Right lung (tissue), 5 donors: ENCODE data around the gene CCDC85C. TPM values are rescaled to one million over a fixed set of nuclear protein-coding genes. Genes with fewer than 3 reads are reported as not detected.

Experiments
- DNase-seq, 2 donors: peaks; one replicate each; pipeline ENCODE4 v3.0.0-alpha.2; 2013
- polyA plus RNA-seq, 5 donors: library from polyadenylated mRNA; unstranded; fragments of 120-200 nt; gene quantifications; one replicate each; pipeline versions ENCODE4 v1.2.1 to v1.2.3, GENCODE V29; 2013; ENCODE audit warnings: inconsistent platforms in 1 of 5, low replicate concordance in 1 of 5; ENCODE audit not compliant: insufficient read length in 5 of 5, insufficient read depth in 1 of 5

Gene CCDC85C
- polyA plus RNA-seq, 5 donors: 6.4 to 17.5 (median 11.1) TPM

DNA sequence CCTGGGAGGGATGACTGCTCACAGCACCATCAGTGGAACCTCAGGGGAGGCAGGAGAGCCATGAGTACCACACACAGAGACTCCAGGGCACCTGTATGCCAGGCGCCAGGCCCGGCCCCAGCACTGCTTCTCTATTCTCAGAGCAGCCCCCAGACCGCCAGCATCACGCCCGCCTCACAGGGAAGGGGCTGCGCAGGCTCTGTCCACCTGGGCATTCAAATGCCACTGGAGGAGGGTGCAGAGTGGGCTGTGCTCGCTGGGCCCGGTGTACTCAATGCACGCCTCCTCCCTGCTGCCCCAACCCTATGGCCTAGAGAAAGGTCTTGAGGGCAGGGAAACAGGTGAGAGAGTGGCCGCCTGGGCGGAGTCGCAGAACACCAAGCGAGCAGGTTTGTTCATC lies 43.6 kb downstream of the CCDC85C start:
- no peak for DNase-seq

DNA sequence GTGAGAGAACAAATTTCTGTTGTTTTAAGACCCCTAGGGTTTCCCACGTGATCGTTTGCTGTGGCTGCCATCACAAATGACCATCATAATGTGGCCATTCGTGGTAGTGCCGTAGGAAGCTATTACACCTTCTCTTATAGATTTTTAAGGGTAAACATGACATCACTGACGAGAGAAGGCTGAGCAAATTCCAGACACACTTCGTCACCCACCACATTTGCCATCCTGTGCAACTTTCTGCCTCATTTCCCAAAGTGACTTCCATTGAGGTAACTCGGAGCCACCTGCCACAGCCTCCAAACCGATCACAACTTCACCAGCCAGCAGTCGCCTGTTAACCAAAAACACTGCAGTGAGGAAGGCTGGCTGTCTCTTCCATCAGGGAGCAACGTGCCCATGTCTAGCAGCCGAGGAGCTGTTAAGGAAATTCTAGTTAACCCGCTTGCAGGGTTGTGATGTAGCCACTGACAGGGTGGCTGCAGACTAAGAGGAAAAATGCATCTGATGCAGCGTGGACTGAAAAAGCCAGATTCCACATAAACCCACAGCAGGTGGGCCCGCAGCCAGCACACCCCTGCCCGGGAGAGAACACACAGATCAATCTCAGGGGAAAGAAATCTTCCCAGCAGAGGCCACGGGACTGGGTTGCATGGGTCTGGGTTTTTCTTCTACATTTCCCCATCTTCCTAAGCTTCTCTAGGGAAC lies 44.6 kb downstream of the CCDC85C start:
- DNase-seq: no peak

GRCh38 chr14:99556134-99556791 lies 47.7 kb downstream of the CCDC85C start:
- DNase-seq: no peak

GRCh38 chr14:99554757-99555531 lies 49.1 kb downstream of the CCDC85C start:
- no peak for DNase-seq

GRCh38 chr14:99554184-99554583 lies 49.8 kb downstream of the CCDC85C start:
- DNase-seq: no peak

- DNase-seq: no peak
Measured at GRCh38 chr14:99552572-99553216, 51.3 kb downstream of the CCDC85C start.

- DNase-seq: no peak
Measured at GRCh38 chr14:99552021-99552553, 51.9 kb downstream of the CCDC85C start.

DNA sequence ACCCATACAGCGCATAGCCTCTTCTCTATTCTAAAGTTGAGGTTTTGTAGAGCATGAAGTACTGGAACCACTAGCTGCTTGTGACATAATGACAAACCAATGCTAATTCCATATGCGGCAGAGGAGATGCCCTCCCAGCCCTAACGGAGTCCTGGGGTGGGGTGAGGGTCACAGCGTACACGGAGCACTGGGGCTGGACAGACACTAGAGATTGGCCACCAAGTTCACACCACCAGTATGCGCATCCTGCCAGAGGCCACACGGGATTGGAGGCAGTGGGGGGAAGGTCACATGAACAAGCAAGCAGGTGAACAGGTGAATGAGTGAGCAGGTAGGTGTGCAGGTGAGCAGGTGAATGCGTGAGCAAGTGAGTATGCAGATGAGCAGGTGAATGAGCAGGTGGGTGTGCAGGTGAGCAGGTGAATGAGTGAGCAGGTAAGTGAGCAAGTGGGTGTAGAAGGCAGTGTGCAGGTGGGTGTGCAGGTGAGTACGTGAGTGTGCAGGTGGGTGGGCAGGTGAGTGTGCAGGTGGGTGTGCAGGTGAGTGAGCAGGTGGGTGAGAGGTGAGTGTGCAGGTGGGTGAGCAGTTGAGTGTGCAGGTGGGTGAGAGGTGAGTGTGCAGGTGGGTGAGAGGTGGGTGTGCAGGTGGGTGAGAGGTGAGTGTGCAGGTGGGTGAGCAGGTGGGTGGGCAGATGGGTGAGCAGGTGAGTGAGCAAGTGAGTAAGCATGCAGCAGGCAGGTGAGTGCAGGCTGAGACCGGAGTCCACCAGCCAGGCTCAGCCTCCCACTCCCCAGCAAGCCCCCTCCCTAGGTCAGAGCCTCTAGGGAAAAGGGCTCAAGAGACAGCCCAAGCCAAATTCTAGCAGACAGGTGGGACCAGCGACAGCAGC lies 52.7 kb downstream of the CCDC85C start:
- DNase-seq: no peak

DNA sequence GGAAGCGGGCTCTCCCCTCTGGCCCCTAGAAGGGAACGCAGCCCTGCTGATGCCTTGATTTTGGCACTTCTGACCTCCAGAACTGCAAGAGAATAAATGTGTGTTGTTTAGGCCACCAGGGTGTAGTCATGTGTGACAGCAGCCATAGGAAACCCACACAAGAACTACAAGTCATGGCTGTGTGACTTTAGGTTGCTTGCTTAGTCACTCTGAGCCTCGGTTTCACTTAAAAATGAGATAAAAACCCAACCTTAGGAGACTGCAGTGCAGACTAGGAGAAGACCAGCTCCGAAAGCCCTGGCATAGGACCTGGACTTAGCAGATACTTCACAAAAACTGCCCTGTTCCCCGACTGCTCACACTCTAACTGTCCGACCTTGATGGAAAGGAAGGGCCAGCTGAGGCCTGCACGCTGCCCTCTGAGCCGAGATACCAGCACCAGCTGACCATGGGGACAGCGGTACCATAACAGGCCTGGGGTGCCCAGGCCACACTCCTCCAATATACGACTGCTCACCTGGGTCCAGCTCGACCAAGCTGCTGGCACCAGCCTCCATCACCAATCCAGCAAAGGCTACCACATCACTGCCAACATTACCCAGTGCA lies 53.5 kb downstream of the CCDC85C start:
- no peak for DNase-seq

- no peak for DNase-seq
Measured at GRCh38 chr14:99549684-99550083, 54.3 kb downstream of the CCDC85C start.

DNA sequence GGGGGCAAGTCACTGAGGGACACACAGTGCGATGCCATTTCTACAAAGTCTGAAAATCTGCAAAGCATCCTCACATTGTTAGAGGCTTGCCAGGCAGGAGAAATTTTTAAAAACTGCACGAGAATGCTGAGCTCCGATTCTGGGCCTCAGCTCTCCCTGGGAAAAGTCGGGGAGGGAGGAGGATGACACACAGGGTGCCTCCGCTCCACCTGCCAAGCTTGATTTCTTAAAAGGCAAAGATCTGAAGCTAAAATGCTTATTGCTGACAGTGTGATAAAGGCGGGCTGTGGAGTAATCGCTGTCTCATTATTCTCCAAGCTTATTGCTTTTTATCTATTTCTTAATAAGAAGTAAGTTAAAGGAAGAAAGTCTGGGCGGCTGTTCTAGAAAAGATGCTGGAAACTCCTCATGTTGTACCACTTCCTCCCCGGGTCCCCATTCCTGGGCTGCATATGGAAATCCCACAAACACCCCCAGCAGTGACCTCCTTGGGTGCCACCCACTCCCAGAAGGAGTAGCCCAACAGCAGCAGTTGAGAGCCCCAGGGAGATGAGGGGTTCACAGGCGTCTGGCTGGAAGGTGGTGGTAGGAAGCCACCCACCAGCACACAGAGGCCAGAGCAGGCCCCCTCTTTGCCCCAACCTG lies 55.0 kb downstream of the CCDC85C start:
- no peak for DNase-seq

DNA sequence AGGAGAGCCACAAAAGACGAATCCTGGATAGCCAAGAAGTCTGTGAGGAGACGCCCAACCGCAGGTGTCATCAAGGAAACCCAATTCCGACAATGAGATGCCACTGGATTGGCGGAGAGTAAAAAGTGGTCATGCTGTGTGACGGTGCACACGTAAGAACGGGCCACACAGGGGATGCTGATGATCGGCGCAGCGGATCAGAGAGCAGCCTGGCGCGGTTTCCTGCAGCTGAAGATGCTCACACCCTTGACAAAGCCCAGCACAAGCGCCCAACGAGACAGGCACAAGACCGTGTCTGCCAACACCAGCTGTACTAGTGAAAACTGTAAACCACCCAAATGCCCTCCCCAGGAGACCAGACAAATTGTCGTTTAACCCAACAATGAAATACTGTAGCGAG lies 55.8 kb downstream of the CCDC85C start:
- no peak for DNase-seq

- DNase-seq: no peak
Measured at GRCh38 chr14:99546234-99546879, 57.6 kb downstream of the CCDC85C start.

DNA sequence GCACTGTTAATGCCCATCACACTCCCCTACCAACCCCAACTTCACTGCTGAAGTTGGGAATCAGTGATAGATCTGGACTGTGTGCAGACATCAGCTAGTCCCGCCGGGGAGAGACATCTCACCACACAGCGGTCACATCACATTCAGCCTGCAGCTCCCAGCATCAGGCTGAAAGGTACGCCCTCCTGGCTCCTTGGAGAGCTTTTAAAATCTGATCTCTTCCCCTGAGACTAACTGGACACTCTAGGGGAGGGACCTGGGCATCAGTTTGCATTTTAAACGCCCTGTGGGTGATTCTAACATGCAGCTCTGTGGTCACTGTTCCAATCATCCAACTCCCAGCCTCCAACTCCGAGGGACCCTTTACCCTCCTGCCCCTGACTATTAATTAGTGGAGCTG lies 58.4 kb downstream of the CCDC85C start:
- no peak for DNase-seq

DNA sequence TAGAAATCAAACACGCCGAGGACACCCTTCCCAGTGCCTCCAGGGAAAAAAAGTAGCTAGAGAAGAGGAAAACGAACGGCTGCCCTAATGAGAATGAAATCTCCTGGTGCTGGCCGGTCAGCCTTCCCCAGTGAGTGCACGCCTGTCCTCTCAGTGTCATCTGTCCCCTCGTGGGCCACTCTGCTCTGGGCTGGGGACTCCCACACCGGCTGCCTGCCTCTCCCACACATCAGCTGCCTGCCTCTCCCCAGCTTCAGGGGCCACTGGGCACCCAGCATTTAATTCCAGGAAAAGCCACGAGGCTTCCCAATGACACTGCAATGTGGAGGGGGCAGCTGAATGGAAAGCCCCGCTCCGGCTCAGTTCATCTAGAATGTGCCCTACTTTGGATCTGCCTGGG lies 59.0 kb downstream of the CCDC85C start:
- DNase-seq: no peak

DNA sequence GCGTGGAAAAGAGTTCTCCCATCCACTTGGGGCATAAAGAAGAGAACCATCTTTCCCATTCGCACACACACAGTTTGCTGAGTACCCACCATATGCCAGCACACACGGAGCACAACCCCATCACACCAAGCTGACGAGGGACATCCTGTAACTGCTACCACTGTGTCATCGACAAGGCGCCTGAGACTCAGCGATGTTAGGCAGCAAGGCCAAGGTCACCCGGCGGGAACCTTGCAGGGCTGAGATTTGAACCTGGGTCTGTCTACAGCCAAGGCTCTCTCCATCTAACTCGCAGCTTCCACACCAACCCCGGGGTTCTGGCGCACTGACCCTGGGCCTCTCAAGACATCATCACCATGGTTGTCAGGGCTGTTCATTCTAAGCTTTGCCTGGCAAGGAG lies 60.0 kb downstream of the CCDC85C start:
- DNase-seq: no peak

DNA sequence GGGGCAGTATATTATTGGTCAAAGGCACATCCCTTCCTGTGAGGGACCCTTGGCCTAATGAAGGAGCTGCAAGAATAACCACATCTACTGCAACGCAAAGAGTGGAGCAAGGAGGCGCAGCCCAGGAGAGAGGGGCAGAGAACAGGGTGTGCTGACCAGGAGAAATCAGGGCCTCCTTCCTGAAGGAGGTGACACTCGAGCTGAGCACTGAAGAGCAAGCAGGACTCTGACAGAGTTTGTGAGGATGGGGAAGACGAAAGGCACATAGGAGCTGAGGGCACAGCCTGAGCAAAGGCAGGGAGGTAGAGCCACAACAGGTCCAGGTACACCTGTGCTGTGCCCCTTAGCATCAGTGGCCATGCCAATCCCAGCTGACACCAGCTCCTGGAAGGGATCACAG lies 60.6 kb downstream of the CCDC85C start:
- no peak for DNase-seq

DNA sequence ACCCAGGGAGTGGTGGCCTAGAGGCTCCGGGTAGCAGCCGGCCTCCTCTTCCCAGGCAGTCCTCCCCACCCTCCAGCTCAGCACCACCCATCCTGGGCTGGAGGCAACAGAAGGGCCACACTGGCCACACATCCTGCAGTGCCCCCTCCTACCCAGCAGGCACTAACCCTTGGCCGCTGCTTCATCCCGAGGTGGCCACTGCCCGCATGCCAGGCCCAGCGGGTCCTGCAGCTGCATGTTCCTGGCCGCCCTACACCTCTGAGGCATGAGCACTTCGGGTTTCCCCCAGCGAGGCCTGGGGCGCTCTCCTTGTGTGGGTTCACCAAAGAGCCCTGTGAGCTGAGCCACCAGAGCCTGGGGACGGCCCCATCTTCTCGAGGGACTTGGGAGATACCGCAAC lies 61.4 kb downstream of the CCDC85C start:
- DNase-seq: no peak

DNA sequence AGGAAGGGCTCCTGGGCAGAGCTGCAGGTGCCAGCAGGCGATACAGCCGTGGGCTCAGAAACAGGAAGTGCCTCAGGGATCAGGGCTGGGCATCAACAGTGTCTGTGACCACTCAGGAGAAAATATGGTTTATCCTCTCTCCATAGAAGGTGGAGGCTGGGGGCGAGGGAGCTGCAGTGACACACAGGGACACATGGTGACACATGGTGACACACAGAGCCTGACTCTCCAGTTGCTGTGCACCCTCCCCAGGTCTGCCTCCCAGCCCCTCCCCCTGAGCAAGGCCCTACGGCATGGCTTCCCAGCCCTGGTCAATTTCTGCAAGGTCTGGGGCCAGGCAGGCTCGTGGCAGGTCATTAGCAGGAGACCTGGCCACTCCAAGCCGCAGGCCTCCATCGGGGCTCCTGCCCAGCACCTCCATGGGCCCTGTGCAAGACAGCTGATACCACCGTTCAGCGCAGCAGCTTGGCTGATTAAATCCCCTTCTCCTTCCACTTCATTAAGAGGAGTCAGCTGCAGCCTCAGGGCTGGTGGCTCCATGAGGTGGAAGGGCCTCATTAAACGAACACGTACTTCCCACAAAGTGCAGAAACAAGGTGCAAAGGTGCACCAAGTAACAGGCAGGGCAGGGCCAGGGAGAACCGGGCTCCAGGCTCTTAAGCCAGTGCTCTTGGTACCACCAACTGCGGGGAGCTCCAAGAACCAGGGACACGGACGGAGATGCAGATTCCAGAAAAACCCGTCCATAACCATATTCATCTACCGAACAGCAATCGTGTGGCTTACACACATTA lies 62.1 kb downstream of the CCDC85C start:
- no peak for DNase-seq
